Measurements from ENCODE around the gene IQCC. TPM values are rescaled to one million over a fixed set of nuclear protein-coding genes. Genes with fewer than 3 reads are reported as not detected.

Gene IQCC
- total RNA-seq, 1 donor from 2014 or later: 0.79 TPM

GRCh38 chr1:32256473-32257226 is 51.2 kb downstream of the IQCC start:
- no peak for DNase-seq (ENCODE audit: low read depth in 2 of 2)

DNA sequence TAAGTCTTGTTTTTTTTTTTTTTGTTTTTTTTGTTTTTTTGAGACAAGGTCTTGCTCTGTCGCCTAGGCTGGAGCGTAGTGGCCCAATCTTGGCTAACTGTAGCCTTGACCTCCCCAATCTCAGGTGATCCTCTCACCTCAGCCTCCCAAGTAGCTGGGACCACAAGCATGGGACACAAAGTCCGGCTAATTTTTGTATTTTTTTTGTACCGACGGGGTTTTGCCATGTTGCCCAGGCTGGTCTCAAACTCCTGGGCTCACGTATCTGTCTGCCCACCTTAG is 51.7 kb downstream of the IQCC start:
- DNase-seq (ENCODE audit: low read depth in 2 of 2): no peak

Other genes with a start within 250 kb of the IQCC start
- gene KHDRBS1, start 191.8 kb upstream of the IQCC start, total RNA-seq: 41.5 and 51.6 TPM in 2 replicates
- 8.5 and 10.5 TPM in 2 replicates for gene TMEM39B, start 132.7 kb upstream of the IQCC start, total RNA-seq
- 22.4 and 27.8 TPM in 2 replicates for gene KPNA6, start 97.6 kb upstream of the IQCC start, total RNA-seq
- gene TXLNA, start 26.0 kb upstream of the IQCC start, total RNA-seq: 46.6 and 64.9 TPM in 2 replicates
- 12.3 and 15.5 TPM in 2 replicates for gene CCDC28B, start 5.1 kb upstream of the IQCC start, total RNA-seq
- not detected in 2 replicates for gene DCDC2B, start 3.4 kb downstream of the IQCC start, total RNA-seq
- gene TMEM234, start 16.7 kb downstream of the IQCC start, total RNA-seq: 8.7 and 11.1 TPM in 2 replicates
- gene EIF3I, start 16.7 kb downstream of the IQCC start, total RNA-seq: 227 and 275 TPM in 2 replicates
- gene FAM167B, start 41.6 kb downstream of the IQCC start, total RNA-seq: 0.79 and 0.87 TPM in 2 replicates
- gene LCK, start 45.6 kb downstream of the IQCC start, total RNA-seq: under 0.01 TPM in 2 replicates
- gene HDAC1, start 86.4 kb downstream of the IQCC start, total RNA-seq: 113 and 114 TPM in 2 replicates
- gene MARCKSL1, start 130.6 kb downstream of the IQCC start, total RNA-seq: 101 and 118 TPM in 2 replicates
- 0.22 and 0.99 TPM in 2 replicates for gene FAM229A, start 156.8 kb downstream of the IQCC start, total RNA-seq
- not detected in 2 replicates for gene TSSK3, start 156.9 kb downstream of the IQCC start, total RNA-seq
- 29.6 and 50.2 TPM in 2 replicates for gene BSDC1, start 188.8 kb downstream of the IQCC start, total RNA-seq

All from lung microvascular endothelial cell (primary cell).